Measurements from ENCODE around the gene IRF2BP1.

Gene IRF2BP1

DNA sequence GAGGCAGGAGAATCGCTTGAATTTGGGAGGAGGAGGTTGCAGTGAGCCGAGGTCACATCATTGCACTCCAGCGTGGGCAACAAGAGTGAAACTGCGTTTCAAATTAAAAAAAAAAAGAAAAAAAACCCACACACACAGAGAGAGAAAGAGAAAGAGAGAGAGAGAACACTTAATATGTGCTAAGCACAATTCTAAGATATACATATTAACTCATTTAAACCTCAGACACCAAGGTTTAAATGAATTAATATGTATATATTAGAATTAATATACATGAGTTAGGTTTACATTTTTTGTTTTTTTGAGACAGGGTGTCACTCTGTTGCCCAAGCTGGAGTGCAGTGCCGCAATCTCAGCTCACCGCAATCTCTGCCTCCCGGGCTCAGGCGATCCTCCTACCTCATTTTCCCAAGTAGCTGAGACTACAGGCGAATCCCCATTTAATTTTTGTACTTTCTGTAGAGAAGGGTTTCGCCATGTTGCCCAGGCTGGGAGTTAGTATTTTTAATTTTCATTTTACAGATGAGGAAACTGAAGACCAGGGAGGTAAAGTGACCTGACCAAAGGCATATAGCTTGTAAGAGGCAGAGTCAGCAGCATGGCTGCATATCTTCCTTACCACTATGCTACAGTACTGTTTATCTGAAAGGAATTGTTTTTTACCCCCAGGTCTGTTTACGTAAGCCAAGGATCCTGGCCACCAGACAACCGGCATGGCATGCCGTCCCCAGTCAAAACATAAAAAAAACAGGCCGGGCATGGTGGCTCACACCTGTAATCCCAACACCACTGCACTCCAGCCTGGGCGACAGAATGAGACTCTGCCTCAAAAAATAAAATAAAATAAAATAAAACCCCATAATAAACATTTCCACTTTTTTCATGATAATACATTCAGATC is 25.3 kb downstream of the IRF2BP1 start:
- DNase-seq, result no peak

- DNase-seq, result no peak
Observed at GRCh38 chr19:45854167-45854778, 31.7 kb downstream of the IRF2BP1 start.

DNA sequence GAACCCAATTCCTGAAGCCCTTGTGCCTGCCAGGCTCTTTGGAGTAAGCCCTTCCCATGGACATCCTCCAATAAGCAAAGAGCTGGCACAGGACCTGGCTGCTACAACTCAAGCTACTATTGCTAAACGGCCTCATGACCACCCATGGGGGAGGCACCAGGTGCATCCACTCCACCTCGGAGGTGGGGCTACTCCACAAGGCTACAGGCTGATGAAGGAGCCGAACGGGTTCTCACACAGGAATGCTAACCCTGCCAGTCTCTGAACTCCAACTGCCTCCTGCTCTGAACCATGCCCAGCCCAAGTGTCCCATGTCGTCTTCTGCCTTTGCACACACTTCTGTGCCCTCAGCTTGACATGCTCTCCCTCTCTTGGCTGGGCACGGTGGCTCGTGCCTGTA is 33.0 kb downstream of the IRF2BP1 start:
- DNase-seq, result no peak

DNA sequence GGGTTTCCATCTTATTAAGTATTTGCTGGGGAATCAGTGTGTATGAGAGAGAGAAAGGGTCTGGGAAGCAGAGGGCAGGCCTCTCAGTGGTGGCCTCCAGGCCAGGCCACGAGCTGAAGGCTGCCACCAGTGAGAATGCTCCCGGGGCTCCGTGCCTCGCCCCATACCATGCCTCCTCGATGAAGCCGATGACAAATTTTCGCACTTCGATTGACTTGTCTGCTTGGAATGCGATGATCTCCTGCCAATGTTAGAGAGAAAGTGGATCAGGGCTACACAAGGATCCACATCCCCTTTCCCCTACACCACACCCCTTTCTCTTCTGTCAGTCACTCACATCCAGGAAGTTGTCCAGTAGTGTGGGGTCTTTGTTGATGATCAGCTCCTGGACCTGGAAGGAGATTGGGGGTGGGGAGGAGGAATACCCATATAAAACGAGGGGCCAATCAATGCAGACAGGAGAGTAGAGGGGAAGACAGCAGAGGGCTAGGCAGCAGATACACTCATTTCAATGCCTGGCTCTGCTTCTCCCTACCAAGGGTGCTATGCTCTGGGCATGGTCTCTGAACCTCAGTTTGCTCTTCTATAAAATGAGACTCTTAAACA is 33.7 kb downstream of the IRF2BP1 start:
- DNase-seq, result no peak

- DNase-seq, result no peak
Observed at GRCh38 chr19:45848922-45849321, 37.0 kb downstream of the IRF2BP1 start.

DNA sequence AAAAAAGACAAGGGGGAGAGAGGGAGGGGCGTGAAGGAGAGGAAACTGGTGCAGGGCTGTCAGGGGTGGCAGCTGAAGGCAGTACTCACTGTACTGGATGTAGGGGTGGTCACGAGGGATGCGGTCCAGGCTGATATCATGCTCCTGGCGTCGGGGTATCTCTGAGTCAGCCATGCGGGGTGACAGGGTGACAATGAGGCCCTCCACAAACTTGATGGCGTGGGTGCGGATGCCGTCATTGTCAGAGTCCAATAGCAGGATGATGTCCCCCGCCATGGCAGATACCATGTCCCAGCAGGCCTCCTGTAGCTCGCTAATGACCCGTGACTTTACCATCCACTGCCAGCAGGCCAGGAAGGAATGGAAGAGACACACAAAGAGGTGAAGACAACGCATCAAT is 38.3 kb downstream of the IRF2BP1 start:
- no peak for DNase-seq

DNA sequence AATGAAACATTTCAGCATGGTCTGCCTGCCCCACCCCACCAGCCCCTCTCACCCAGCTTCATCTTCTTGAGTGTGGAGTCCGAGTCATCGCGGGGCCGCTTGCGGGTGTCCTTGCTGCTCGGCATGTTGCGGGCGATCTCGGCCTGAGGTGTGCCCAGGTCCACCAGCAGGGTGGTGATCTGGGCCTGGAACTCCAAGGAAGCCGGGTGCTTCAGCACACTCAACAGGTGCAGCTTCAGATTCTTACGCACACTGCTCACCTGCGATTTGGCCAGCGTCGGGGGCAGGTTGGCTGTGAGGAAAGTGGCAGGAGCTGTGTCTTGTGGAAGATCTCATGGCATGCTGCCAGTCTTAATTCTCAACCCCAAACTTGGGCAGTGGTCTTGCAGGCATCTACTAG is 43.7 kb downstream of the IRF2BP1 start:
- no peak for DNase-seq

GRCh38 chr19:45834970-45835369 is 51.0 kb downstream of the IRF2BP1 start:
- no peak for DNase-seq
